Fibroblast of lung (primary cell): Measurements from ENCODE around the gene SH3PXD2A. TPM values are rescaled to one million over a fixed set of nuclear protein-coding genes. Genes with fewer than 3 reads are reported as not detected.
A peak's percentile ranks its signal among the peaks of the same experiment; 100 is the strongest.

ENCODE experiments used
- DNase-seq, 2 donors: peaks; one replicate each; pipeline versions ENCODE4 v3.0.0 to v3.0.0-alpha.2; 2010; ENCODE audit warnings: low read depth in 2 of 2
- H2AFZ ChIP-seq: 2 replicates; pipeline ENCODE4 v1.5.1; 2012; ENCODE audit warnings: low read length, control low read depth, inconsistent platforms
- H3K27ac ChIP-seq: 2 replicates; pipeline ENCODE4 v1.5.1; 2011; ENCODE audit warnings: low read length, control low read depth; ENCODE audit not compliant: insufficient read depth
- H3K27me3 ChIP-seq: 2 replicates; pipeline ENCODE4 v1.5.1; 2011; ENCODE audit warnings: mild to moderate bottlenecking, low read length; ENCODE audit not compliant: control insufficient read depth, insufficient read depth
- H3K36me3 ChIP-seq: 2 replicates; pipeline ENCODE4 v1.5.1; 2011; ENCODE audit warnings: low read length; ENCODE audit not compliant: control insufficient read depth, insufficient read depth
- H3K4me1 ChIP-seq: 2 replicates; pipeline ENCODE4 v1.5.1; 2011; ENCODE audit warnings: low read length; ENCODE audit not compliant: control insufficient read depth, insufficient read depth; ENCODE audit errors: extremely low read depth
- H3K4me2 ChIP-seq: 2 replicates; pipeline ENCODE4 v1.5.1; 2011; ENCODE audit warnings: low read length, control low read depth; ENCODE audit not compliant: insufficient read depth; ENCODE audit errors: extremely low read depth
- H3K4me3 ChIP-seq, 4 experiments: fragments of 200-600 bp in 1 of 4; sonication (generic) in 1 of 4; replicated peaks in 1 of 4; 2 replicates each; pipeline ENCODE4 v1.5.1; 2011 to 2016; ENCODE audit warnings: low read length in 4 of 4, low read depth in 3 of 4, mild to moderate bottlenecking in 3 of 4, control low read depth in 2 of 4, inconsistent platforms in 1 of 4, mixed read lengths in 1 of 4; ENCODE audit not compliant: insufficient read depth in 1 of 4; ENCODE audit errors: control extremely low read depth in 1 of 4
- H3K79me2 ChIP-seq: 2 replicates; pipeline ENCODE4 v1.5.1; 2012; ENCODE audit warnings: mild to moderate bottlenecking, low read length, inconsistent platforms; ENCODE audit not compliant: control insufficient read depth, insufficient read depth
- H3K9ac ChIP-seq: 2 replicates; pipeline ENCODE4 v1.5.1; 2011; ENCODE audit warnings: mild to moderate bottlenecking, low read length, control low read depth; ENCODE audit not compliant: insufficient read depth
- H3K9me3 ChIP-seq: 2 replicates; pipeline ENCODE4 v1.5.1; 2012; ENCODE audit warnings: low read depth, low read length; ENCODE audit not compliant: control insufficient read depth, insufficient read depth
- H4K20me1 ChIP-seq: 2 replicates; pipeline ENCODE4 v1.5.1; 2011; ENCODE audit warnings: low read length; ENCODE audit not compliant: control insufficient read depth, insufficient read depth; ENCODE audit errors: extremely low read depth
- CTCF ChIP-seq, 2 donors: IDR thresholded peaks in 1 of 2; conservative IDR thresholded peaks in 1 of 2; 1 replicate in 1 of 2; 2 replicates in 1 of 2; pipeline ENCODE4 v1.5.1; 2011 to 2012; ENCODE audit warnings: low read length in 2 of 2, control low read depth in 1 of 2, inconsistent platforms in 1 of 2, low read depth in 1 of 2, mild to moderate bottlenecking in 1 of 2
- EZH2 ChIP-seq: IDR thresholded peaks from 2 replicates; pipeline ENCODE4 v1.5.1; 2012; ENCODE audit warnings: low read length, control low read depth, mild to moderate bottlenecking; ENCODE audit errors: missing control alignments
- polyA plus RNA-seq, 2 donors: library from polyadenylated mRNA; depleted of rRNA in 1 of 2; stranded (reverse) in 1 of 2; unstranded in 1 of 2; fragments of >200 nt; gene quantifications; 2 replicates each; pipeline ENCODE4 v1.2.1, GENCODE V29; 2011 to 2012; ENCODE audit warnings: missing spikeins in 1 of 2
- total RNA-seq: library from RNA; depleted of rRNA; stranded (reverse); fragments of >200 nt; gene quantifications from 2 replicates; pipeline ENCODE4 v1.2.1, GENCODE V29; 2014

Gene SH3PXD2A
- total and polyA plus RNA-seq, 2 donors (not counting 1 experiment from before 2014, with no cell fraction given), result 25.5 to 33.2 TPM

- no peaks in the 10 kb centered on the region for H3K79me2 ChIP-seq
- TF ChIP-seq CTCF (conservative IDR thresholded peaks at IDR 0.05 in 1 of 2, IDR thresholded peaks at IDR 0.05 in 1 of 2; ENCODE audit: low read depth in 1 of 2, low read length in 2 of 2) (no peak), EZH2 (no peak)
Measured at GRCh38 chr10:103822107-103822716, 33.2 kb downstream of the SH3PXD2A start.

DNA sequence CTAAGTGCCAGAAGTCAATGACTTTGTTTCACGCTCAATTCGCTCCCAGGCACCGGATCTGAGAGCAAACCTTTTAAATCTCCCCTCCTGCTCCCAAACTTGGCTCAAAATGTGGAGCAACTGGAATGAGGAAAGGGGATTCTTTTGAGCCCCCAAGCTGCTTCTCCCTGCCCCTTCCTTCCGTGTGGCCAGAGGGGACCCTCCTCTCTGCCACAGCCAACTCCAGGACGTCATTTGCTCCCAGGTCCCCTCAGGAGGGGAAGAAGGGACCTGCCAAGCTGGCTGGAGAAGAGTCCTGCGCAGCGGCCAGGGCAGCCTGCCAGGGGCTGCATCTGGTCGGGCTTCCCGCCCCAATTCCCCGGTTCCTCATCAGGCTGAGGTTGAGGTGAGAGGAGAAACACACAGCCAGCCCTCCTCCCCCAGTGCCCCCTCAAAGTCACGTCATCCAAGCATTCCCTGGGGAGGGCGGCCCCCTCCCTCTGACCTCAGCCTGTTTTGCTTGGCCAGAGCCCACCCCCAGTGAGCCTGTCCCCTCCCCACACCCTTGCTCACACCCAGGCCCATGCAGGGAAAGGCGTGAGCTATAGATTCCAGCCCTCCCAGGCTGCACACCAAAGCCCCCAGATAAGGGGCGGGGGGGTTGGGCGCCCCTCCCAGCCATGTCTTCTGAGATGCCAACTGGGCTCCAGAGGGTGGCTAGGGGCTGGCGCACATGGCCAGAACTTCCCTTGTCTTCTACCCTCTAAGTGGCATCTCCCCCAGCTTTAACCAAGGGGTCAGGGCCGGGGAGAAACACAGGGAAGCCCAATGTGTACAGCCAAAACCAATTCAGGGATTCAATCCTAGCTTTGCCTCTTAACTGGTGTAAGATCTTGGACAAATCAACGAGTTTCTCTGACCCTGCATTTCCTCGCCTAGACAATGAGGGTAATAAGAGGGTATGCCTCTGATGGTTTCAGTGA is 35.0 kb downstream of the SH3PXD2A start:
- Histone ChIP-seq H3K9me3 (no peaks in the 10 kb centered on the region), H3K9ac (peak overlapping the region; percentile 2), H2AFZ (no peak overlapping the region), H4K20me1 (no peaks in the 10 kb centered on the region), H3K27ac (peak overlapping the region; percentile 16), H3K4me1 (peaks cover 12% of the 10 kb centered on the region), H3K4me2 (peak overlapping the region; percentile 44), H3K27me3 (no peaks in the 10 kb centered on the region), H3K4me3 (no peak overlapping the region), H3K36me3 (no peaks in the 10 kb centered on the region), H3K79me2 (no peaks in the 10 kb centered on the region)
- DNase-seq, result peak; percentile 84
- no peak for TF ChIP-seq CTCF (conservative IDR thresholded peaks at IDR 0.05 in 1 of 2, IDR thresholded peaks at IDR 0.05 in 1 of 2; ENCODE audit: low read depth in 1 of 2, low read length in 2 of 2)
- no peak for TF ChIP-seq EZH2

More at GRCh38 chr10:103822107-103822716, 33.2 kb downstream of the SH3PXD2A start:
- H3K9ac ChIP-seq, result no peak overlapping the region
- H3K4me2 ChIP-seq, result no peak overlapping the region
- no peak overlapping the region for H3K27ac ChIP-seq
- H4K20me1 ChIP-seq, result no peaks in the 10 kb centered on the region
- peak in 1 of 2 donors; percentile 59 for DNase-seq
- no peak overlapping the region for H3K4me3 ChIP-seq
- H3K4me1 ChIP-seq, result peaks cover 12% of the 10 kb centered on the region
- no peaks in the 10 kb centered on the region for H3K27me3 ChIP-seq
- H3K36me3 ChIP-seq, result no peaks in the 10 kb centered on the region
- no peak overlapping the region for H2AFZ ChIP-seq
- no peaks in the 10 kb centered on the region for H3K9me3 ChIP-seq

- no peak for DNase-seq
- Histone ChIP-seq H3K27ac (no peak overlapping the region), H3K79me2 (no peaks in the 10 kb centered on the region), H3K4me3 (no peak overlapping the region), H3K36me3 (no peaks in the 10 kb centered on the region), H3K27me3 (no peaks in the 10 kb centered on the region), H4K20me1 (no peaks in the 10 kb centered on the region), H2AFZ (no peak overlapping the region), H3K4me2 (no peak overlapping the region), H3K4me1 (peaks cover 15% of the 10 kb centered on the region), H3K9ac (no peak overlapping the region), H3K9me3 (no peaks in the 10 kb centered on the region)
- TF ChIP-seq EZH2 (no peak), CTCF (conservative IDR thresholded peaks at IDR 0.05 in 1 of 2, IDR thresholded peaks at IDR 0.05 in 1 of 2; ENCODE audit: low read depth in 1 of 2, low read length in 2 of 2) (no peak)
Measured at GRCh38 chr10:103819493-103819892, 35.9 kb downstream of the SH3PXD2A start.
